GM10248 (cell line): ENCODE measurements around the gene RFC4.

Source experiments
- CTCF ChIA-PET: fragments of 300-600 bp; sonication (Branson Sonifier 250); formaldehyde crosslinking; extraction: SDS; loops from one replicate; lab custom pipeline; 2021; ENCODE audit warnings: antibody characterized with exemption; lab: Yijun Ruan, JAX
- POLR2A ChIA-PET: fragments of 350-650 bp; sonication (Branson Sonifier 250); formaldehyde crosslinking; extraction: SDS; loops from one replicate; lab custom pipeline; 2020; ENCODE audit warnings: antibody characterized with exemption; lab: Yijun Ruan, JAX
- DNase-seq: peaks from one replicate; pipeline ENCODE4 v3.0.0; 2012; ENCODE audit errors: extremely low spot score
- CTCF ChIP-seq: IDR thresholded peaks from 2 replicates; pipeline ENCODE4 v1.5.1; 2012; ENCODE audit warnings: mild to moderate bottlenecking, low read depth; ENCODE audit errors: extremely low read depth, missing control alignments, control extremely low read depth

The RFC4 gene

GRCh38 chr3:186788482-186789370, 17.6 kb downstream of the RFC4 start:
- POLR2A ChIA-PET: interaction anchor here (0.5 to 1.1 kb wide), 3 partner anchors 18 to 807 kb away, joined by 3 to 4 read pairs (median 4); no protein-coding TSS in a partner anchor
- no peak for DNase-seq
- CTCF ChIA-PET: no interaction called here
- no peak for TF ChIP-seq CTCF

GRCh38 chr3:186787642-186788481, 18.4 kb downstream of the RFC4 start:
- no peak for TF ChIP-seq CTCF
- ChIA-PET CTCF (no interaction called here), POLR2A (interaction anchor here (1.1 kb wide), 2 partner anchors 17 to 217 kb away, joined by 4 read pairs; partner anchors contain the start of gene DNAJB11)
- no peak for DNase-seq

- POLR2A ChIA-PET: interaction anchor here (1.1 kb wide), 1 partner anchor 217 kb away, joined by 4 read pairs; the partner anchor contains the start of gene DNAJB11
These were observed 19.4 kb downstream of the RFC4 start for GRCh38 chr3:186786922-186787321.

GRCh38 chr3:186785495-186786018, 20.7 kb downstream of the RFC4 start:
- no peak for TF ChIP-seq CTCF
- POLR2A ChIA-PET: interaction anchor here (0.6 to 3.2 kb wide), 6 partner anchors 12 to 354 kb away, joined by 3 to 17 read pairs (median 3); partner anchors contain the start of genes DNAJB11, RFC4 and RPL39L
- CTCF ChIA-PET: interaction anchor here (1.3 kb wide), 1 partner anchor 168 kb away, joined by 4 read pairs; no protein-coding TSS in a partner anchor
- DNase-seq: no peak

More at GRCh38 chr3:186786922-186787321, 19.4 kb downstream of the RFC4 start:
- no peak for TF ChIP-seq CTCF
- DNase-seq: no peak
- CTCF ChIA-PET: no interaction called here

- TF ChIP-seq CTCF: no peak
- no peak for DNase-seq
- ChIA-PET CTCF (interaction anchor here (1.3 to 2.8 kb wide), 2 partner anchors 168 kb away, joined by 4 to 7 read pairs; no protein-coding TSS in a partner anchor), POLR2A (interaction anchor here (0.7 to 3.2 kb wide), 13 partner anchors 8 to 355 kb away, joined by 3 to 17 read pairs (median 3); partner anchors contain the start of genes DNAJB11, RFC4 and RPL39L)
These were observed 21.3 kb downstream of the RFC4 start for GRCh38 chr3:186784820-186785494.
